Sigmoid colon (tissue), 3 donors: ENCODE measurements around the gene ARG2.

Experiments used
- POLR2A ChIP-seq, 2 donors: fragments of 450-650 bp; IDR thresholded peaks; one replicate each; pipeline ENCODE4 v1.6.1; 2016; ENCODE audit warnings: antibody characterized with exemption in 2 of 2, mild to moderate bottlenecking in 2 of 2, moderate library complexity in 2 of 2
- TF ChIP-seq, protein P1 (sequence below), 4 experiments: fragments of 450-650 bp in 3 of 4; fragments of 200-600 bp in 1 of 4; IDR thresholded peaks; one replicate each; pipeline ENCODE4 v1.5.1; 2016 to 2019; ENCODE audit warnings: antibody characterized with exemption in 4 of 4, mild to moderate bottlenecking in 3 of 4, moderate library complexity in 2 of 4

- TF ChIP-seq, protein P1, sequence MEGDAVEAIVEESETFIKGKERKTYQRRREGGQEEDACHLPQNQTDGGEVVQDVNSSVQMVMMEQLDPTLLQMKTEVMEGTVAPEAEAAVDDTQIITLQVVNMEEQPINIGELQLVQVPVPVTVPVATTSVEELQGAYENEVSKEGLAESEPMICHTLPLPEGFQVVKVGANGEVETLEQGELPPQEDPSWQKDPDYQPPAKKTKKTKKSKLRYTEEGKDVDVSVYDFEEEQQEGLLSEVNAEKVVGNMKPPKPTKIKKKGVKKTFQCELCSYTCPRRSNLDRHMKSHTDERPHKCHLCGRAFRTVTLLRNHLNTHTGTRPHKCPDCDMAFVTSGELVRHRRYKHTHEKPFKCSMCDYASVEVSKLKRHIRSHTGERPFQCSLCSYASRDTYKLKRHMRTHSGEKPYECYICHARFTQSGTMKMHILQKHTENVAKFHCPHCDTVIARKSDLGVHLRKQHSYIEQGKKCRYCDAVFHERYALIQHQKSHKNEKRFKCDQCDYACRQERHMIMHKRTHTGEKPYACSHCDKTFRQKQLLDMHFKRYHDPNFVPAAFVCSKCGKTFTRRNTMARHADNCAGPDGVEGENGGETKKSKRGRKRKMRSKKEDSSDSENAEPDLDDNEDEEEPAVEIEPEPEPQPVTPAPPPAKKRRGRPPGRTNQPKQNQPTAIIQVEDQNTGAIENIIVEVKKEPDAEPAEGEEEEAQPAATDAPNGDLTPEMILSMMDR (IDR thresholded peaks at IDR 0.05) = no peak
- no peak for TF ChIP-seq POLR2A (IDR thresholded peaks at IDR 0.05)
These were observed 78.5 kb downstream of the ARG2 start for GRCh38 chr14:67698179-67698578.
